H9 (cell line): ENCODE data around the gene HIGD1B. TPM values are rescaled to one million over a fixed set of nuclear protein-coding genes. Genes with fewer than 3 reads are reported as not detected.

ENCODE experiments used
- DNase-seq: peaks from one replicate; pipeline ENCODE4 v3.0.0-alpha.2; 2017
- H2AFZ ChIP-seq: one replicate; pipeline ENCODE4 v1.6.1; 2013; ENCODE audit warnings: mild to moderate bottlenecking, low read length, control low read depth, moderate library complexity
- H2AK5ac ChIP-seq: 2 replicates; pipeline ENCODE4 v1.6.1; 2013; ENCODE audit warnings: low read length, control low read depth, mixed read lengths; ENCODE audit not compliant: insufficient read length
- H2BK120ac ChIP-seq: one replicate; pipeline ENCODE4 v1.6.1; 2013; ENCODE audit warnings: low read depth, mild to moderate bottlenecking, low read length, control low read depth, inconsistent platforms; ENCODE audit not compliant: poor library complexity, severe bottlenecking
- H2BK12ac ChIP-seq: 2 replicates; pipeline ENCODE4 v1.6.1; 2013; ENCODE audit warnings: low read length, control low read depth, mixed read lengths, low read depth; ENCODE audit not compliant: insufficient read length
- H2BK15ac ChIP-seq: 2 replicates; pipeline ENCODE4 v1.6.1; 2013; ENCODE audit warnings: low read depth, low read length, control low read depth
- H2BK20ac ChIP-seq: one replicate; pipeline ENCODE4 v1.6.1; 2013; ENCODE audit warnings: low read depth, mild to moderate bottlenecking, low read length, control low read depth, inconsistent platforms; ENCODE audit not compliant: poor library complexity, severe bottlenecking
- H2BK5ac ChIP-seq: 2 replicates; pipeline ENCODE4 v1.6.1; 2013; ENCODE audit warnings: low read length, control low read depth, mixed read lengths; ENCODE audit not compliant: insufficient read length
- H3K14ac ChIP-seq: 2 replicates; pipeline ENCODE4 v1.6.1; 2013; ENCODE audit warnings: low read length, control low read depth; ENCODE audit not compliant: insufficient read depth
- H3K18ac ChIP-seq: 2 replicates; pipeline ENCODE4 v1.6.1; 2013; ENCODE audit warnings: low read depth, mild to moderate bottlenecking, mixed read lengths, low read length, control low read depth; ENCODE audit not compliant: insufficient read length
- H3K23ac ChIP-seq: 2 replicates; pipeline ENCODE4 v1.6.1; 2013; ENCODE audit warnings: low read length, control low read depth, mixed read lengths, low read depth; ENCODE audit not compliant: insufficient read length
- H3K23me2 ChIP-seq: 2 replicates; pipeline ENCODE4 v1.6.1; 2013; ENCODE audit warnings: low read depth, mild to moderate bottlenecking, mixed read lengths, low read length, control low read depth; ENCODE audit not compliant: insufficient read length, poor library complexity, severe bottlenecking
- H3K27ac ChIP-seq: 2 replicates; pipeline ENCODE4 v1.5.1; 2013; ENCODE audit warnings: low read length, control low read depth, mixed read lengths, low read depth; ENCODE audit not compliant: insufficient read length
- H3K27me3 ChIP-seq: 2 replicates; pipeline ENCODE4 v1.6.1; 2013; ENCODE audit warnings: low read length, control low read depth, inconsistent platforms; ENCODE audit not compliant: insufficient read depth
- H3K4ac ChIP-seq: 2 replicates; pipeline ENCODE4 v1.6.1; 2013; ENCODE audit warnings: low read depth, mild to moderate bottlenecking, control low read depth, inconsistent platforms, low read length, moderate library complexity
- H3K4me1 ChIP-seq: 2 replicates; pipeline ENCODE4 v1.6.1; 2013; ENCODE audit warnings: low read length, control low read depth, inconsistent platforms; ENCODE audit not compliant: insufficient read depth
- H3K4me2 ChIP-seq: 2 replicates; pipeline ENCODE4 v1.6.1; 2013; ENCODE audit warnings: low read length, control low read depth, mixed read lengths; ENCODE audit not compliant: insufficient read length, insufficient read depth
- H3K56ac ChIP-seq: 2 replicates; pipeline ENCODE4 v1.6.1; 2013; ENCODE audit warnings: low read depth, mild to moderate bottlenecking, mixed read lengths, low read length, control low read depth; ENCODE audit not compliant: insufficient read length
- H3K79me1 ChIP-seq: 2 replicates; pipeline ENCODE4 v1.6.1; 2013; ENCODE audit warnings: low read depth, mild to moderate bottlenecking, moderate library complexity, low read length, control low read depth, inconsistent platforms; ENCODE audit not compliant: insufficient read depth, poor library complexity, severe bottlenecking
- H3K79me2 ChIP-seq: 2 replicates; pipeline ENCODE4 v1.6.1; 2013; ENCODE audit warnings: low read length, control low read depth, inconsistent platforms; ENCODE audit not compliant: insufficient read depth
- H3K9ac ChIP-seq: 2 replicates; pipeline ENCODE4 v1.6.1; 2013; ENCODE audit warnings: low read length, control low read depth, mixed read lengths; ENCODE audit not compliant: insufficient read length; ENCODE audit errors: extremely low read depth
- H3K9me3 ChIP-seq: one replicate; pipeline ENCODE4 v1.6.1; 2013; ENCODE audit warnings: low read depth, low read length, inconsistent platforms; ENCODE audit not compliant: control insufficient read depth
- H3T11ph ChIP-seq: one replicate; pipeline ENCODE4 v1.6.1; 2013; ENCODE audit warnings: mild to moderate bottlenecking, low read length, control low read depth, inconsistent platforms
- H4K20me1 ChIP-seq: one replicate; pipeline ENCODE4 v1.6.1; 2013; ENCODE audit not compliant: control insufficient read depth, insufficient read length, insufficient read depth
- H4K5ac ChIP-seq: 2 replicates; pipeline ENCODE4 v1.6.1; 2013; ENCODE audit warnings: low read depth, mild to moderate bottlenecking, mixed read lengths, low read length, control low read depth; ENCODE audit not compliant: insufficient read length
- H4K8ac ChIP-seq: replicated peaks from 2 replicates; pipeline ENCODE4 v1.6.1; 2013; ENCODE audit warnings: low read length, control low read depth, mixed read lengths, low read depth; ENCODE audit not compliant: insufficient read length
- H4K91ac ChIP-seq: 2 replicates; pipeline ENCODE4 v1.6.1; 2013; ENCODE audit warnings: low read depth, mild to moderate bottlenecking, moderate library complexity, mixed read lengths, low read length, control low read depth; ENCODE audit not compliant: insufficient read length
- H3K27ac Mint-ChIP-seq, 3 experiments: 2 replicates in 2 of 3; 3 replicates in 1 of 3; pipeline ENCODE4 v1.8.0; 2020 to 2021; ENCODE audit warnings: mixed read lengths in 3 of 3, mild to moderate bottlenecking in 1 of 3, moderate library complexity in 1 of 3
- H3K27me3 Mint-ChIP-seq: 2 replicates; pipeline ENCODE4 v1.8.0; 2021; ENCODE audit warnings: low read depth, mild to moderate bottlenecking, moderate library complexity, mixed read lengths
- H3K36me3 Mint-ChIP-seq, 3 experiments: 2 replicates in 2 of 3; 3 replicates in 1 of 3; pipeline ENCODE4 v1.8.0; 2020 to 2021; ENCODE audit warnings: low read depth in 3 of 3, mixed read lengths in 3 of 3; ENCODE audit not compliant: insufficient read depth in 1 of 3
- H3K4me1 Mint-ChIP-seq, 2 experiments: 2 replicates each; pipeline ENCODE4 v1.8.0; 2020; ENCODE audit warnings: mixed read lengths in 2 of 2
- H3K4me3 Mint-ChIP-seq, 2 experiments: 2 replicates in 1 of 2; 3 replicates in 1 of 2; pipeline ENCODE4 v1.8.0; 2020 to 2021; ENCODE audit warnings: mild to moderate bottlenecking in 2 of 2, mixed read lengths in 2 of 2, moderate library complexity in 1 of 2
- H3K9me3 Mint-ChIP-seq, 2 experiments: 2 replicates in 1 of 2; 3 replicates in 1 of 2; pipeline ENCODE4 v1.8.0; 2020; ENCODE audit warnings: mild to moderate bottlenecking in 2 of 2, mixed read lengths in 2 of 2, moderate library complexity in 1 of 2
- CTCF ChIP-seq: fragments of 200-600 bp; sonication (generic); conservative IDR thresholded peaks from 3 replicates; pipeline ENCODE4 v1.8.0; 2021; ENCODE audit warnings: antibody characterized with exemption, mild to moderate bottlenecking
- WGBS: extraction: QIAGEN DNeasy Blood & Tissue Kit; methylation state at CpG from one replicate; pipeline ENCODE4 v1.1.7; 2013; ENCODE audit warnings: missing lambda C conversion rate, low lambda C conversion rate, mixed read lengths; ENCODE audit not compliant: insufficient read length; ENCODE audit errors: extremely low coverage; 5-methylcytosine and 5-hydroxymethylcytosine counted together
- total RNA-seq: library from RNA; stranded (reverse); gene quantifications from 2 replicates; pipeline ENCODE4 v1.2.1, GENCODE V29; 2021

Gene HIGD1B
- total RNA-seq, 1 experiment from 2014 or later, result not detected

GRCh38 chr17:44807817-44808155 lies 39.9 kb upstream of the HIGD1B start:
- Histone ChIP-seq H2BK20ac (no peak overlapping the region), H3K23me2 (no peaks in the 10 kb centered on the region), H2AFZ (no peak overlapping the region), H3K4me2 (no peak overlapping the region), H2BK12ac (no peak overlapping the region), H3K14ac (no peak overlapping the region), H3T11ph (no peak overlapping the region), H2BK15ac (no peak overlapping the region), H3K27ac (no peak overlapping the region), H3K4me1 (no peaks in the 10 kb centered on the region), H4K20me1 (no peaks in the 10 kb centered on the region), H4K5ac (no peak overlapping the region), H2BK120ac (no peak overlapping the region), H3K18ac (no peak overlapping the region), H3K79me1 (peaks cover 3% of the 10 kb centered on the region), H4K91ac (no peak overlapping the region), H3K23ac (no peak overlapping the region), H3K9ac (no peak overlapping the region), H3K9me3 (no peaks in the 10 kb centered on the region), H4K8ac (no peak overlapping the region), H3K4ac (no peak overlapping the region), H2BK5ac (no peak overlapping the region), H2AK5ac (no peak overlapping the region), H3K27me3 (no peaks in the 10 kb centered on the region), H3K56ac (no peak overlapping the region), H3K79me2 (peaks cover 17% of the 10 kb centered on the region; the same call in 1 of the 2 replicates)
- no peak for TF ChIP-seq CTCF
- WGBS, result no CpG with 5 or more reads among the region's 3 CpGs
- peaks cover 3 to 7% of the 10 kb centered on the region in 2 experiments; a peak in 3 of 4 replicates for H3K4me1 Mint-ChIP-seq
- no peak overlapping the region for H3K4me3 Mint-ChIP-seq
- H3K27ac Mint-ChIP-seq, result no peak overlapping the region
- H3K27me3 Mint-ChIP-seq, result no peaks in the 10 kb centered on the region
- no peak for DNase-seq
- peaks cover 32 to 60% (median 49%) of the 10 kb centered on the region in 3 experiments for H3K36me3 Mint-ChIP-seq
- no peaks in the 10 kb centered on the region for H3K9me3 Mint-ChIP-seq
